Caco-2 (cell line): ENCODE results near the gene INPP4B. TPM values are rescaled to one million over a fixed set of nuclear protein-coding genes. Genes with fewer than 3 reads are reported as not detected.

Experiments used
- BruUV-seq: library from RNA; stranded (reverse); fragments of 400-500 nt; replicated peaks from 2 replicates; lab custom pipeline; 2021; lab: Mats Ljungman, UMichigan
- CTCF ChIA-PET: fragments of 300-600 bp; sonication (Branson Sonifier 250); formaldehyde crosslinking; loops from one replicate; lab custom pipeline; 2022; ENCODE audit warnings: antibody characterized with exemption; lab: Charles Lee
- POLR2A ChIA-PET: fragments of 300-600 bp; sonication (Branson Sonifier 250); formaldehyde crosslinking; loops from one replicate; lab custom pipeline; 2022; ENCODE audit warnings: antibody characterized with exemption; lab: Charles Lee
- DNase-seq, 2 experiments: peaks; one replicate each; pipeline versions ENCODE4 v3.0.0 to v3.0.0-alpha.2; 2020 to 2022
- H3K27me3 ChIP-seq: replicated peaks from 2 replicates; pipeline ENCODE4 v1.6.0; 2011; ENCODE audit warnings: low read length; ENCODE audit not compliant: control insufficient read depth, insufficient read depth
- H3K36me3 ChIP-seq: 2 replicates; pipeline ENCODE4 v1.5.1; 2011; ENCODE audit warnings: low read length; ENCODE audit not compliant: control insufficient read depth, insufficient read depth
- H3K4me1 ChIP-seq: fragments of 250-450 bp; sonication (Bioruptor Pico); 2 replicates; pipeline ENCODE4 v1.5.1; 2020; ENCODE audit warnings: mild to moderate bottlenecking
- H3K4me3 ChIP-seq: 2 replicates; pipeline ENCODE4 v1.5.1; 2011; ENCODE audit warnings: low read depth, mild to moderate bottlenecking, control low read depth, low read length
- H3K9me3 ChIP-seq: fragments of 250-450 bp; sonication (Bioruptor Pico); 2 replicates; pipeline ENCODE4 v1.5.1; 2020; ENCODE audit warnings: mild to moderate bottlenecking, moderate library complexity
- H3K27ac Mint-ChIP-seq: one replicate; pipeline ENCODE4 v1.8.0; 2022; ENCODE audit warnings: mixed read lengths; ENCODE audit not compliant: unreplicated experiment
- H3K27me3 Mint-ChIP-seq: one replicate; pipeline ENCODE4 v1.8.0; 2022; ENCODE audit warnings: mixed read lengths; ENCODE audit not compliant: insufficient read depth, unreplicated experiment
- H3K36me3 Mint-ChIP-seq: one replicate; pipeline ENCODE4 v1.8.0; 2022; ENCODE audit warnings: mild to moderate bottlenecking, mixed read lengths; ENCODE audit not compliant: insufficient read depth, unreplicated experiment
- H3K4me1 Mint-ChIP-seq: one replicate; pipeline ENCODE4 v1.8.0; 2022; ENCODE audit warnings: low read depth, mixed read lengths; ENCODE audit not compliant: unreplicated experiment
- H3K4me3 Mint-ChIP-seq: one replicate; pipeline ENCODE4 v1.8.0; 2022; ENCODE audit warnings: mild to moderate bottlenecking, moderate library complexity, mixed read lengths; ENCODE audit not compliant: unreplicated experiment
- H3K9me3 Mint-ChIP-seq: one replicate; pipeline ENCODE4 v1.8.0; 2022; ENCODE audit warnings: mixed read lengths; ENCODE audit not compliant: unreplicated experiment
- intact Hi-C: fragments of 100-400 bp; cut with micrococcal nuclease; formaldehyde crosslinking; loops from one replicate; pipeline ENCODE4 v1.10.0; 2022; ENCODE audit not compliant: unreplicated experiment
- total RNA-seq: library from RNA; stranded (reverse); gene quantifications from 2 replicates; pipeline ENCODE4 v1.2.3, GENCODE V29; 2022
- TF ChIP-seq, protein P1 (sequence below), 2 experiments: fragments of 200-600 bp in 1 of 2; IDR thresholded peaks; 1 replicate in 1 of 2; 2 replicates in 1 of 2; pipeline versions ENCODE4 v1.5.1 to v1.8.0; 2011 to 2022; ENCODE audit warnings: antibody characterized with exemption in 1 of 2, control low read depth in 1 of 2, inconsistent platforms in 1 of 2, low read depth in 1 of 2, low read length in 1 of 2, mild to moderate bottlenecking in 1 of 2, moderate library complexity in 1 of 2; ENCODE audit not compliant: insufficient read depth in 1 of 2, severe bottlenecking in 1 of 2, unreplicated experiment in 1 of 2

The INPP4B gene
- total RNA-seq, 1 experiment from 2014 or later: 10.3 TPM

DNA sequence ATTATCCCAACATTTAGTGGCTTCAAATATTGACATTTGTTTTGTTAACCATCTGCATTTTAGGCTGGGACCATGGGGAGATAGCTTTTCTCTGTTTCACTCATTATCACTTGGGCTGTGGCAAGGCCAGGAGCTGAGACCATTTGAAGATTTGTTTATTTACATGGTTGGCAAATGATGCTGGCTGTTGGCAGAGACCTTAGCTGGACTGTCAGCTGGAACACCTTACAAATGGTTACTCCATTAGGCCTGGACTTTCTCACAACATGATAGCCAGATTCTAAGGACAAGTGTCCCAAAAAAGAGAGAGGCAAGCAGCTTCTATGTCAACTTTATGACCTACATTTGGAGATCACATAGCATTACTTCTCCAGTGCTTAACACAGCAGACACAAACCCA lies 130.4 kb downstream of the INPP4B start:
- ChIA-PET CTCF (no interaction called here), POLR2A (no interaction called here)
- Histone ChIP-seq H3K4me1 (no peaks in the 10 kb centered on the region), H3K4me3 (no peak overlapping the region), H3K36me3 (no peaks in the 10 kb centered on the region), H3K9me3 (no peaks in the 10 kb centered on the region; the same call in 1 of the 2 replicates), H3K27me3 (no peaks in the 10 kb centered on the region)
- Mint-ChIP-seq H3K4me3 (no peak overlapping the region), H3K27me3 (no peaks in the 10 kb centered on the region), H3K27ac (no peak overlapping the region), H3K9me3 (no peaks in the 10 kb centered on the region), H3K36me3 (no peaks in the 10 kb centered on the region), H3K4me1 (no peaks in the 10 kb centered on the region)
- DNase-seq: no peak
- intact Hi-C loops: no loop called here
- TF ChIP-seq, protein P1, sequence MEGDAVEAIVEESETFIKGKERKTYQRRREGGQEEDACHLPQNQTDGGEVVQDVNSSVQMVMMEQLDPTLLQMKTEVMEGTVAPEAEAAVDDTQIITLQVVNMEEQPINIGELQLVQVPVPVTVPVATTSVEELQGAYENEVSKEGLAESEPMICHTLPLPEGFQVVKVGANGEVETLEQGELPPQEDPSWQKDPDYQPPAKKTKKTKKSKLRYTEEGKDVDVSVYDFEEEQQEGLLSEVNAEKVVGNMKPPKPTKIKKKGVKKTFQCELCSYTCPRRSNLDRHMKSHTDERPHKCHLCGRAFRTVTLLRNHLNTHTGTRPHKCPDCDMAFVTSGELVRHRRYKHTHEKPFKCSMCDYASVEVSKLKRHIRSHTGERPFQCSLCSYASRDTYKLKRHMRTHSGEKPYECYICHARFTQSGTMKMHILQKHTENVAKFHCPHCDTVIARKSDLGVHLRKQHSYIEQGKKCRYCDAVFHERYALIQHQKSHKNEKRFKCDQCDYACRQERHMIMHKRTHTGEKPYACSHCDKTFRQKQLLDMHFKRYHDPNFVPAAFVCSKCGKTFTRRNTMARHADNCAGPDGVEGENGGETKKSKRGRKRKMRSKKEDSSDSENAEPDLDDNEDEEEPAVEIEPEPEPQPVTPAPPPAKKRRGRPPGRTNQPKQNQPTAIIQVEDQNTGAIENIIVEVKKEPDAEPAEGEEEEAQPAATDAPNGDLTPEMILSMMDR (IDR thresholded peaks at IDR 0.05; ENCODE audit: insufficient read depth in 1 of 2, low read depth in 1 of 2, low read length in 1 of 2, severe bottlenecking in 1 of 2, unreplicated experiment in 1 of 2): no peak
- BruUV-seq: no TSS peak

DNA sequence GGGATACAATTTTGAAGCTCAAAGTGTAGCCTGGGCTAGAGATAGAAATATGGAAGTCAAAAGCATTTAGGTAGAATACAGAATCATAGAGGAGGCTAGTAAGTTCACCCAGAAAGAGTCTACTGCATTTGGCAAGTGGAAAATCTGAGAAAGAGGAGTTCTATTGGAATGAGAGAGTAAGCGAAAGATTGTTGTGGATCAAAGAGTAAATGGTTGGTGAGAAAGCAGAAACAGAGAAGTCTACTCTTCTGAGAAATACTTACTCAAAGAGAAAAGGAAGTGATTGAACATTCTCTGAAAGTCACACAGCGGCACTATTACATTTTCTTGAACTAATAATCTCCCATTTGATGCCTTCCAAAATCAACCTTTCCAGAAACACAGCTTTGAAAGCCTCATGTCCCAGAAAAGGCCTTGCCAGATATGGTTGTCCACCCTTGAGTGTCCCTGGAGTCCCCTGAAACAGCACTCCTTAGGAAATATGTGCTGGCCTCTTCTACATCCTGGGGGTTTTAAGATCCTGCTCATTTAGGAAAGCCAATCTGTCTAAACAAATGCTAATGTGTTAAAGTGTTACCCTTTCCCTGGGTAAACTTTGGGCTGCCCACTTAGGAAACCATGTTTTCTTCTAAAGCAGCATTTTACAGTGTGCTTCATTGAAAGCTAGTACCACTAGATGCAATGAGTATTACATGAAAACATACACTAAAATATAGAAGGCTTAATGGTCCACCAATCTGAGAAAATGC lies 132.6 kb downstream of the INPP4B start:
- ChIA-PET CTCF (no interaction called here), POLR2A (no interaction called here)
- H3K27me3 ChIP-seq: no peaks in the 10 kb centered on the region
- Mint-ChIP-seq H3K27me3 (no peaks in the 10 kb centered on the region), H3K9me3 (no peaks in the 10 kb centered on the region), H3K4me3 (no peak overlapping the region), H3K36me3 (no peaks in the 10 kb centered on the region), H3K27ac (no peak overlapping the region), H3K4me1 (no peaks in the 10 kb centered on the region)
- no peak for DNase-seq
- no peaks in the 10 kb centered on the region for H3K36me3 ChIP-seq
- BruUV-seq: no TSS peak
- no peaks in the 10 kb centered on the region; the same call in 1 of the 2 replicates for H3K9me3 ChIP-seq
- TF ChIP-seq, protein P1 (IDR thresholded peaks at IDR 0.05; ENCODE audit: insufficient read depth in 1 of 2, low read depth in 1 of 2, low read length in 1 of 2, severe bottlenecking in 1 of 2, unreplicated experiment in 1 of 2): no peak
- no peaks in the 10 kb centered on the region for H3K4me1 ChIP-seq
- H3K4me3 ChIP-seq: no peak overlapping the region
- intact Hi-C loops: no loop called here

DNA sequence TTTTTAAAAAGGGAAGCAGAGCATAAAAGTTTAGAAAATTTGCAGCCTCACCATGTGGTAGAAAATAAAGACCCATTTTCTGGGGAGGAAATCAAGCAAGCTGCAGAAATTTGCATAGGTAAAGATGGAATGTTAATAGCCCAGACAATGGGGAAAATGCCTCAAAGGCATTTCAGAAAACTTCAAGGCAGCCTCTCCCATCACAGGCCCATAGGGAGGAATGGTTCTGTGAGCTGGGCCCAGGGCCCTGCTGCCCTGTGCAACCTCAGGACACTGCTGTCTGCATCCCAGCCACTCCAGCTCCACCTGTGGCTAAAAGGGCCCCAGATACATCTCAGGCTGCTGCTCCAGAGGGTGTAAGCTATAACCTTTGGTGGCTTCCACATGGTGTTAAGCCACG lies 137.9 kb downstream of the INPP4B start:
- H3K4me1 ChIP-seq: no peaks in the 10 kb centered on the region
- Mint-ChIP-seq H3K36me3 (no peaks in the 10 kb centered on the region), H3K9me3 (no peaks in the 10 kb centered on the region), H3K27me3 (no peaks in the 10 kb centered on the region), H3K4me3 (no peak overlapping the region), H3K4me1 (no peaks in the 10 kb centered on the region), H3K27ac (no peak overlapping the region)
- no TSS peak for BruUV-seq
- TF ChIP-seq, protein P1 (IDR thresholded peaks at IDR 0.05; ENCODE audit: insufficient read depth in 1 of 2, low read depth in 1 of 2, low read length in 1 of 2, severe bottlenecking in 1 of 2, unreplicated experiment in 1 of 2): no peak
- no peaks in the 10 kb centered on the region; the same call in 1 of the 2 replicates for H3K9me3 ChIP-seq
- intact Hi-C loops: no loop called here
- H3K4me3 ChIP-seq: no peak overlapping the region
- DNase-seq: no peak
- POLR2A ChIA-PET: no interaction called here
- no peaks in the 10 kb centered on the region for H3K27me3 ChIP-seq
- CTCF ChIA-PET: no interaction called here
- no peaks in the 10 kb centered on the region for H3K36me3 ChIP-seq
